HG03280 (cell line): ENCODE data around the gene PPP3R1.

ENCODE experiments used
- ATAC-seq: cut with Tn5 transposase; IDR thresholded peaks from one replicate; pipeline ENCODE4 v1.9.1; 2021; ENCODE audit warnings: mild to moderate bottlenecking, moderate library complexity; ENCODE audit not compliant: unreplicated experiment

The PPP3R1 gene

DNA sequence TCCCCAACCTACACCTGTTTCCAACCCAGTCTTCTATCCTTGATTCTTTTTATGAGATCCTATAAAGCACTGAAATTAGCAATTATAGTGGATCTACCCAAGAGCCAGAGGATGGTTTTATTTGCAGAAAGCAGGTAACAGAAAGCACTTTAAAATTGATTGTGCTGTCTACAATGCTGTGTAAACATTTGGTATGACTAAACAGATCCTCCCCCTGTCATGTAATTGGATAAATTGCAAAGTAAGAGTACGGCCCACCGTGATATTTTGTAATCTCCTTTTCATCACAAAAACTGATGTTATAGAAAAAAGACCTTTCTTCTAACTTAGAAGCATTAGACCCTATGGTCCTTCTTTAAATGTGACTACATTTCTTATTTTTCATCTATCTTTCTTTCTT, 11.3 kb upstream of the PPP3R1 start:
- no peak for ATAC-seq

GRCh38 chr2:68258851-68259250, 6.5 kb upstream of the PPP3R1 start:
- ATAC-seq = no peak

- no peak for ATAC-seq
Measured at GRCh38 chr2:68256093-68256450, 3.7 kb upstream of the PPP3R1 start.

DNA sequence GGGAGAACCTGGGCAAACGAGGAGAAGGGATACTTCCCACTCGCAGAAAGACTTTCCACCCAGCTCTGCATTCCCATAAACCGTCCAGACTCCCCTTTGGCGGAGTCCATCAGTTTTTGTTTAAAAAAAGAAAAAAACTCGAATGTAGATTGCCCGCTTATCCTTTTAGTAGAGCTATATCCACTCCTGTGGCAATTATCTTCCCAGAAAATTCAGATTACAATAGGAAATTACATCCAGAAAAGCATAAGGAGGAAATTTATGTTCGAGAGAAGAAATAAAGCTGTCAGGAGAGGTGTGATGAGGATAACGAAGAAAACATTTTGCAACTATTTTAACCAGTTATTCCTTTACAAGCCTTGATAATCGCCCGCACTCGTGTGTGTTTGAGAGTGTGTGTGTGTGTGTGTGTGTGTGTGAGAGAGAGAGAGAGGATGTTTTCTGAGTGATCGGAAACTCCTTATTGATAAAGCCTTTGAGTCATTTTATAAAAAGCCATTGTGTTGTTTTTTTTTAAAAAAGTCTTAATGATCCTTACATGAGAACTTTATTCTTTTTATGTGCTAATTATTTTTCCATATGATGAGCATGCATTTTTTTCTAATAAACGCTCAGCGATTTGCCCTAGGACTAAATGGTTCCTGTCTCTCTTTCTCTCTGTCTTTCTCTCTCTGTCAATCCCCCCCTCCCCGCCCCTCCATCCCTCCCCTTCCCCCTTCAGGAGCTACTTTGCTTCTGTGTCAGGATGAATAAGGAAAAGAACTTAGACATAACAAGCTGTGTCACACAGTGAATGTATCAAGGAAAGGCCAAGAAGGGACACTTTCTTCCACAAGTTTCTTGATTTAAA, 1.1 kb upstream of the PPP3R1 start:
- no peak for ATAC-seq

DNA sequence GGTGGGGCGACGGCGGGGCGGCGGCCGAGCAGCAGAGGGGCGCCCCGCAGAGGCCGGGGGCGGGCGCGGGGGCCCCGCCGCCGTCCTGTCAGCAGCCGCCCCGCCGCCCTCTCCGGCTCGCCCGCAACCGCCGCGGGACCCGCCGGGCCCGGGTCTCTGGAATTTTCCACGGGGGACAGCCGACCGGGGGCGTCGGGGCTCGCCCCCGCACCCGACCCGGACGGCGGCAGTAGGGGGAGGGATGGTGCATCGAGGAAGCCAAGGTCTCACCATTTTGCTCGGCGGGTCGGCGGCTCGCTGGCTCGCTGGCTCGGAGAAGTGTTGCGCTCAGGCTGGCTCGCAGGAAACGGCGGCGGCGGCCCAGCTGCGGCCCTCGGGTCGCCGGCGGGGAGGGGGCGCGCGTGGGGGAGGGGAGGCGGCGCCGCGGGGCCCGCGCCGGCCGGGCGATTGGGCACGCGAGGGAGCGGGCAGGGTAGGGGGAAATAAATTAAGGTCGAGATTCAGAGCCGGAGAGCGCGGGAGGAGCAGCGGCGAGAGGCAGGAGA, 405 bp downstream of the PPP3R1 start:
- ATAC-seq = peak; percentile 10

GRCh38 chr2:68251187-68251854, 1.0 kb downstream of the PPP3R1 start:
- ATAC-seq = peak; percentile 53

- no peak for ATAC-seq
Measured at GRCh38 chr2:68250652-68251186, 1.6 kb downstream of the PPP3R1 start.

GRCh38 chr2:68250196-68250595, 2.1 kb downstream of the PPP3R1 start:
- no peak for ATAC-seq

GRCh38 chr2:68248806-68249205, 3.5 kb downstream of the PPP3R1 start:
- ATAC-seq = no peak

DNA sequence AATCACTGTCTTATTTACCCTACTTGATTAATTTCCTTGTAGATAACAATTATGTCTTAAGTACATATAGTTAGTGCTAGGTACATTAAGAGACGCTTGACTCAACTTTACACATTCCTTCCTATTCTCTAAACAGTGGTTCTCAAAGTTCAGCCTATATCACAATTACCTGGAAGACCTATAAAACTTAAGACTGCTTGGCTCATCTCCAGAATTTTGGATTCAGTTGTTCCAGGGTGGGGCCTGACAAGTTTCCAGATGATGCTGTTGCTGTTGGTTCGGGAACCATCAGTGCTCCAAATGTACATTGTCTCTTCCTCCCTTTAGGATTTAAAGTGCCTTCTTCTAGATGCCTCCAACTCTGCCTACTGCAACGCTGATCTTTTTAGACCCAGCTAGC, 4.0 kb downstream of the PPP3R1 start:
- no peak for ATAC-seq

DNA sequence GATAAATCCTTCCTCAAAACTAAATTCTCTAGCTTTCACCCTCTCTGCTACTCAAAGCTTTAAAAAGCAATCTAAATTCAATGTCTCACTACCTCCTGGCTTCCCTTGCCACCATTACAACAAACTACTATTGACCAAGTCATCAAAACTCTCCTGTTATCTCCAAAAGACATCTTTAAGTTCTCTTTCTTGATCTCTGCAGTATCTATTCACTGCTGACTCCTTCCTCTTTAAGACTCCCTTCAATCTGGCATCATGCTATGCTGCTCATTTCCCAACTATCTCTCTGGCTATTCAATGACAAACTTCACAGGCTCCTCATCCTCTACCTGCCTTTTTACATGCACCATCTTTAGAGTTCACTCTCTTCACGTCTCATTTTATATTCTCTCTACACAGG, 5.9 kb downstream of the PPP3R1 start:
- ATAC-seq = no peak

DNA sequence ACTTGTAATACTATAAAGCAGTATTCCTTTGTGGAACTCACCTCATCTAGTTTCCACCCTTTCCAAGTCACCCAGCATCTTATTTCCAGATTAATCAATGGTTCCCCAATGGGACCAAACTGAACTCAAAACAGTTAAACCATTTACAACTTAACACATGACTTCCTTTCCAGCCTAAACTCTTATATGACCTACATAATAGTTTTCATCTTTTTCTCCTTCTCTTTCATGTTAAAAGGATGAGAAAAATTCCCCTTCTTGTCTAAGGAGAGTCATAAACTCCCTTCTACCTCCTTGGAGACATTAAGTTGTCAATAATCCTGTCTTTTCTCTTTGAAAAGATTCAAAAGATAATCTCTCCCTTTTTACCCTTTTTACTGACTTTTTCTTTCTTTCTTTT, 6.7 kb downstream of the PPP3R1 start:
- ATAC-seq = no peak

- no peak for ATAC-seq
Measured at GRCh38 chr2:68245066-68245465, 7.3 kb downstream of the PPP3R1 start.

DNA sequence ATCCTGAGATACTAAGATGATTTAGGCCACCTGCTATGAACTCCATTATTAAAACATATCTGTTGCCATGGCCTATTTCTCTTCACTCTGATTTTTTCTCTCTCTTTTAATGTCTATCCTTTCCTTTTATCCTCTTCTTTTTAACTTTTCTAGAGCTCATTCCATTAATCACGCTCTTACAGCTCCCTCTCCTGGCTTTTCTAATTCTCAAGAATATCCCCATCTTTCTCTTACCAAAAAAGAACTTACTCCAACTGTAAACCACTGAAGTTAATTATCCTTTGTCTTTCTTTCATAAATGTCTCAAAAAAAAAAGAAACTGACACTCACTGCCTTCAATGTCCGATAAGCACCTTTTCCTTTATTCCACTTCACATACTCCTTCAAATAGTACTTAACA, 7.9 kb downstream of the PPP3R1 start:
- no peak for ATAC-seq

GRCh38 chr2:68241732-68242131, 10.6 kb downstream of the PPP3R1 start:
- ATAC-seq = no peak

DNA sequence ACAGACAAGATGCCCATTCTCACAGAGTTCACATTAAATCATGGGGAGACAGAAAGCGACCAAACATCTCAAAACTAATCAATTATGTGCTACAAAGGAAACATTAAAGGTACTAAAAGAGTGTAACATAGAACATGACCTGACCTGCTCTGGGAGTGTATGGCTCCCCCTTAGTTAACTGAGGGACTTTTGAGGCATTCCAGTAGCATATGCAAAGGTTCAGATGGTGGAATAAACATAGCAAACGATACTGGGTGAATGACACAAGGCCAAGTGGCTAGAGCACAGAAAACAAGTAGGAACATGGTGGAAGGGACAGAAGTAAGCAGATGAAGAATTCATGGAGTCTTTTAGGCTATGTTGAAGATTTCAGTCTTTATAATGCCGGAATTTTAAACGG, 11.9 kb downstream of the PPP3R1 start:
- no peak for ATAC-seq

DNA sequence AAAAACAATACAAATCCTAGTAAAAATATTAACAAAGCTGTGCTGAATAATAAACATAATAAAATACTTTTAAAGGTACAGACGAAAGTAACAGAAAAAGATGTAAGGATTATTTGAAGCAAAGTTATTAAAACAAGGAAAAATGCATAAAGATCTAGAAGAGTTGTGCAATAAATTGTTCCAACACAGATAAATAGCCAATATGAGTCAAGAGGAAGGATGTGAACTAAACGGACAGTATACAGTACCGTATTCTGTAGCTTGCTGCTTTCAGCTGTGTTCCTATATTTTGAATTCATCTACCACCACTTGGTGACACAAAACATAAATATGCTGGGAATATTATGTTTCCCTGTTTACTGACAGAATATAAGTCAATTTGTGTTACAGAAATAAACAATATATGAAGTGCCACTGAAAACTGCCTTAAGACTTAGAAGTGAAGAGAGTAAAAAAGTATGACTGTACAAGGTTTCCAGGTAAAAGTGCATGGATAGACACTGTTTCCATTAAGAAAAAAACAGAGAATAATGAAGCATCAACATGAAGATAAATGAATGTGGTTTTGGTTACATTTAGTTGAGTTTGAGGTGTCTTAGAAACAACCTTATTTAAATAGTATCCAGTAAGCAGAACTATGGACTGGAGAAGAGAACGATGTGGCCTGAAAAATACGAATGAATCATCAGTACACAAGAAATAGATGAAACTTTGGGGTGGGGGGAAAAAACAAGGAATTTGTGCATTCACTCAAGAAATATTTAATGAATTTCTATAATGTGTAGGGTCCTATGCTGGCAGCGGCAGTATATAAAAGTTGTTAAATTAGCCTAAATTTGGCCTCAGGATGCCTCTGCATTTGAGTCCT, 13.1 kb downstream of the PPP3R1 start:
- ATAC-seq = no peak

GRCh38 chr2:68237976-68238580, 14.3 kb downstream of the PPP3R1 start:
- no peak for ATAC-seq

GRCh38 chr2:68237404-68237803, 14.9 kb downstream of the PPP3R1 start:
- ATAC-seq = no peak

- no peak for ATAC-seq
Measured at GRCh38 chr2:68236876-68237275, 15.5 kb downstream of the PPP3R1 start.
